Liver (tissue), 9 donors: ENCODE results near the gene MXD3. TPM values are rescaled to one million over a fixed set of nuclear protein-coding genes. Genes with fewer than 3 reads are reported as not detected.
A peak's percentile ranks its signal among the peaks of the same experiment; 100 is the strongest.
"Not testable (repeated sequence)": the region's sequence is repeated elsewhere in the genome, so short reads cannot be mapped to it uniquely, and the experiment has no call there.

Experiments used
- DNase-seq: peaks from one replicate; pipeline ENCODE4 v3.0.0-alpha.2; 2017; ENCODE audit warnings: low spot score
- H3K27ac ChIP-seq, 2 donors: one replicate each; pipeline ENCODE4 v1.7.0; 2013; ENCODE audit warnings: inconsistent platforms in 2 of 2, low read length in 2 of 2, control low read depth in 1 of 2, low read depth in 1 of 2, mild to moderate bottlenecking in 1 of 2
- H3K27me3 ChIP-seq, 4 donors: one replicate each; pipeline versions ENCODE4 v1.6.1 to v1.7.0; 2013; ENCODE audit warnings: low read length in 3 of 4, inconsistent platforms in 1 of 4, mild to moderate bottlenecking in 1 of 4, moderate library complexity in 1 of 4; ENCODE audit not compliant: control insufficient read depth in 4 of 4, insufficient read depth in 4 of 4
- H3K36me3 ChIP-seq, 4 donors: one replicate each; pipeline versions ENCODE4 v1.6.1 to v1.7.0; 2013; ENCODE audit warnings: low read length in 3 of 4, mild to moderate bottlenecking in 3 of 4, low read depth in 1 of 4, moderate library complexity in 1 of 4; ENCODE audit not compliant: control insufficient read depth in 4 of 4, insufficient read depth in 3 of 4
- H3K4me1 ChIP-seq, 4 donors: one replicate each; pipeline versions ENCODE4 v1.6.1 to v1.7.0; 2013; ENCODE audit warnings: low read length in 3 of 4, mild to moderate bottlenecking in 3 of 4, moderate library complexity in 1 of 4; ENCODE audit not compliant: control insufficient read depth in 4 of 4, insufficient read depth in 4 of 4
- H3K4me3 ChIP-seq, 3 donors: one replicate each; pipeline versions ENCODE4 v1.6.1 to v1.7.0; 2013; ENCODE audit warnings: low read length in 3 of 3, control low read depth in 1 of 3, low read depth in 1 of 3, mild to moderate bottlenecking in 1 of 3
- H3K9ac ChIP-seq, 2 donors: one replicate each; pipeline ENCODE4 v1.7.0; 2013; ENCODE audit warnings: low read length in 2 of 2, mild to moderate bottlenecking in 2 of 2, moderate library complexity in 2 of 2, control low read depth in 1 of 2, low read depth in 1 of 2
- H3K9me3 ChIP-seq, 4 donors: one replicate each; pipeline versions ENCODE4 v1.6.1 to v1.7.0; 2013; ENCODE audit warnings: low read length in 3 of 4; ENCODE audit not compliant: control insufficient read depth in 4 of 4
- EGR1 ChIP-seq, 2 donors: IDR thresholded peaks; 2 replicates each; pipeline ENCODE4 v1.6.1; 2016 to 2018; ENCODE audit warnings: antibody characterized with exemption in 2 of 2, low read depth in 2 of 2
- FOXA1 ChIP-seq: IDR thresholded peaks from 2 replicates; pipeline ENCODE4 v1.6.1; 2016; ENCODE audit warnings: antibody characterized with exemption
- GABPA ChIP-seq, 2 donors: IDR thresholded peaks in 1 of 2; conservative IDR thresholded peaks in 1 of 2; 2 replicates each; pipeline ENCODE4 v1.6.1; 2016; ENCODE audit warnings: antibody characterized with exemption in 2 of 2, mild to moderate bottlenecking in 1 of 2, moderate library complexity in 1 of 2
- HNF4A ChIP-seq, 2 donors: conservative IDR thresholded peaks; 2 replicates each; pipeline ENCODE4 v1.6.1; 2016; ENCODE audit warnings: antibody characterized with exemption in 2 of 2, mild to moderate bottlenecking in 2 of 2
- HNF4G ChIP-seq: IDR thresholded peaks from 2 replicates; pipeline ENCODE4 v1.6.1; 2016; ENCODE audit warnings: antibody characterized with exemption
- JUND ChIP-seq, 2 donors: IDR thresholded peaks; 2 replicates each; pipeline ENCODE4 v1.6.1; 2016; ENCODE audit warnings: antibody characterized with exemption in 2 of 2
- NR2F2 ChIP-seq: IDR thresholded peaks from 2 replicates; pipeline ENCODE4 v1.6.1; 2016; ENCODE audit warnings: antibody characterized with exemption
- RAD21 ChIP-seq, 2 donors: IDR thresholded peaks; 2 replicates each; pipeline ENCODE4 v1.6.1; 2016; ENCODE audit warnings: antibody characterized with exemption in 2 of 2, mild to moderate bottlenecking in 2 of 2
- RXRA ChIP-seq, 2 donors: IDR thresholded peaks; 2 replicates each; pipeline ENCODE4 v1.6.1; 2017 to 2018; ENCODE audit warnings: antibody characterized with exemption in 2 of 2, mild to moderate bottlenecking in 1 of 2
- SP1 ChIP-seq: IDR thresholded peaks from 2 replicates; pipeline ENCODE4 v1.6.1; 2018; ENCODE audit warnings: antibody characterized with exemption, mild to moderate bottlenecking
- TAF1 ChIP-seq: conservative IDR thresholded peaks from 2 replicates; pipeline ENCODE4 v1.6.1; 2016; ENCODE audit warnings: antibody characterized with exemption, mild to moderate bottlenecking
- YY1 ChIP-seq: IDR thresholded peaks from 2 replicates; pipeline ENCODE4 v1.6.1; 2016; ENCODE audit warnings: antibody characterized with exemption, mild to moderate bottlenecking
- WGBS: extraction: QIAGEN DNeasy Blood & Tissue Kit; methylation state at CpG from one replicate; pipeline ENCODE4 v1.1.7; 2013; 5-methylcytosine and 5-hydroxymethylcytosine counted together
- polyA plus RNA-seq, 2 donors: library from polyadenylated mRNA; stranded (reverse) in 1 of 2; unstranded in 1 of 2; fragments of 200-250 nt in 1 of 2; fragments of >200 nt in 1 of 2; fragmentation: Nextera tagmentation in 1 of 2; extraction: Ambion mirVana in 1 of 2; gene quantifications; one replicate each; pipeline versions ENCODE4 v1.2.1 to v1.2.3, GENCODE V29; 2013 to 2015
- total RNA-seq, 2 donors: library from RNA; depleted of rRNA; stranded (reverse); fragments of >200 nt; gene quantifications; one replicate each; pipeline ENCODE4 v1.2.3, GENCODE V29; 2014
- TF ChIP-seq, protein P1 (sequence below): IDR thresholded peaks from 2 replicates; pipeline ENCODE4 v1.6.1; 2016; ENCODE audit warnings: antibody characterized with exemption
- TF ChIP-seq, protein P2 (sequence below): fragments of 150-350 bp; IDR thresholded peaks from 2 replicates; pipeline ENCODE4 v1.5.1; 2017; ENCODE audit warnings: improper control_type of control experiment, low read depth, low read length; ENCODE audit not compliant: missing input control
- TF ChIP-seq, protein P3 (sequence below): IDR thresholded peaks from 2 replicates; pipeline ENCODE4 v1.6.1; 2016; ENCODE audit warnings: antibody characterized with exemption
- TF ChIP-seq, protein P4 (sequence below): IDR thresholded peaks from 2 replicates; pipeline ENCODE4 v1.6.1; 2016; ENCODE audit warnings: antibody characterized with exemption, mild to moderate bottlenecking
- TF ChIP-seq, protein P5 (sequence below): IDR thresholded peaks from 2 replicates; pipeline ENCODE4 v1.6.1; 2016; ENCODE audit warnings: antibody characterized with exemption
- donor health status: healthy.
- donor health status: healthy.
- donor health status: healthy.
- donor health status: healthy.
- donor health status: healthy.

Gene MXD3
- total and polyA plus RNA-seq, 4 donors, result 1.9 to 36.8 (median 7.0) TPM

DNA sequence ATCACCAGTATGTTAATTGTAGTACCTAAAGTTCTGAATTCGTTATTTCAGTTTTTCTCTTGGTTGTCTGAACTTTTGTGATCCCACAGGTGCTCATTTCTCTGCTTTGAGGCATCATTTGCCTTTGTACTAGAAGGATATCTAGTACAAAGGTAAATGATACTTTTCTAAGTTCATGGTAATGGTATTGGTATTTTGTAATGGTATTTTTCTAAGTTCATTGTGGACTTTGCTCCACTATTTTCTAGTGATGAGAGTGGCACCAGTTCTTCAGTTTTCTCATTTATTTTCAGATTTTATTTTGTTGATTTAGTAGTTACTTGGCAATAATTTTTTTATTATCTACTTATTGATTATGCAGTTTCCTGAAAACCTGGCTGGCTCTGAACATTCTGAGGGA lies 50.2 kb downstream of the MXD3 start:
- H3K4me1 ChIP-seq, result no peaks in the 10 kb centered on the region
- H3K27ac ChIP-seq, result no peak overlapping the region
- TF ChIP-seq, protein P1, sequence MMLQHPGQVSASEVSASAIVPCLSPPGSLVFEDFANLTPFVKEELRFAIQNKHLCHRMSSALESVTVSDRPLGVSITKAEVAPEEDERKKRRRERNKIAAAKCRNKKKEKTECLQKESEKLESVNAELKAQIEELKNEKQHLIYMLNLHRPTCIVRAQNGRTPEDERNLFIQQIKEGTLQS, result no peak
- TF ChIP-seq RXRA (IDR thresholded peaks at IDR 0.05) (peak; percentile 51 to 56), NR2F2 (no peak), EGR1 (IDR thresholded peaks at IDR 0.05; ENCODE audit: low read depth in 2 of 2) (no peak), HNF4A (conservative IDR thresholded peaks at IDR 0.05) (peak; percentile 68 to 71), HNF4G (peak; percentile 49)
- peaks cover 6 to 51% (median 39%) of the 10 kb centered on the region in 4 donors for H3K36me3 ChIP-seq
- H3K9me3 ChIP-seq, result no peaks in the 10 kb centered on the region
- DNase-seq, result no peak
- 84% methylated on average over 1 of the region's 1 CpG for WGBS
- H3K27me3 ChIP-seq, result no peaks in the 10 kb centered on the region
- H3K9ac ChIP-seq, result no peak overlapping the region
- H3K4me3 ChIP-seq, result no peak overlapping the region

DNA sequence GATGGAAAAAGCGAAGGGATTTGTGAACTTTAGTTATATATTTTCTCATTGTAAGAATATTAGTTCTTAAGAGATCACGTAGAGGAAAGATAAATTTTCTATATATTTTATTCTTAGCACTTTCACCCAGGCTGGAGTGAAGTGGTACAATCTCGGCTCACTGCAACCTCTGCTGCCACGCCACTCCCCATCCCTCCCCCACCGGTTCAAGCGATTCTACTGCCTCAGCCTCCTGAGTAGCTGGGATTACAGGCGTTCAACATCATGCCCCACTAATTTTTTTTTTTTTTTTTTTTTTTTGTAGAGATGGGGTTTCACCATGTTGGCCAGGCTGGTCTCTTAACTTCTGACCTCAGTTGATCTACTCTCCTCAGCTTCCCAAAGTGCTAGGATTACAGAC lies 50.7 kb downstream of the MXD3 start:
- TF ChIP-seq, protein P2, sequence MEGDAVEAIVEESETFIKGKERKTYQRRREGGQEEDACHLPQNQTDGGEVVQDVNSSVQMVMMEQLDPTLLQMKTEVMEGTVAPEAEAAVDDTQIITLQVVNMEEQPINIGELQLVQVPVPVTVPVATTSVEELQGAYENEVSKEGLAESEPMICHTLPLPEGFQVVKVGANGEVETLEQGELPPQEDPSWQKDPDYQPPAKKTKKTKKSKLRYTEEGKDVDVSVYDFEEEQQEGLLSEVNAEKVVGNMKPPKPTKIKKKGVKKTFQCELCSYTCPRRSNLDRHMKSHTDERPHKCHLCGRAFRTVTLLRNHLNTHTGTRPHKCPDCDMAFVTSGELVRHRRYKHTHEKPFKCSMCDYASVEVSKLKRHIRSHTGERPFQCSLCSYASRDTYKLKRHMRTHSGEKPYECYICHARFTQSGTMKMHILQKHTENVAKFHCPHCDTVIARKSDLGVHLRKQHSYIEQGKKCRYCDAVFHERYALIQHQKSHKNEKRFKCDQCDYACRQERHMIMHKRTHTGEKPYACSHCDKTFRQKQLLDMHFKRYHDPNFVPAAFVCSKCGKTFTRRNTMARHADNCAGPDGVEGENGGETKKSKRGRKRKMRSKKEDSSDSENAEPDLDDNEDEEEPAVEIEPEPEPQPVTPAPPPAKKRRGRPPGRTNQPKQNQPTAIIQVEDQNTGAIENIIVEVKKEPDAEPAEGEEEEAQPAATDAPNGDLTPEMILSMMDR, result no peak
- TF ChIP-seq, protein P3, sequence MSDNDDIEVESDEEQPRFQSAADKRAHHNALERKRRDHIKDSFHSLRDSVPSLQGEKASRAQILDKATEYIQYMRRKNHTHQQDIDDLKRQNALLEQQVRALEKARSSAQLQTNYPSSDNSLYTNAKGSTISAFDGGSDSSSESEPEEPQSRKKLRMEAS, result no peak
- no peak for TF ChIP-seq JUND (IDR thresholded peaks at IDR 0.05)
- no peak for TF ChIP-seq RXRA (IDR thresholded peaks at IDR 0.05)
- no peak for TF ChIP-seq YY1
- no peak for TF ChIP-seq EGR1 (IDR thresholded peaks at IDR 0.05; ENCODE audit: low read depth in 2 of 2)
- TF ChIP-seq SP1, result no peak
- TF ChIP-seq HNF4G, result no peak
- TF ChIP-seq, protein P4, sequence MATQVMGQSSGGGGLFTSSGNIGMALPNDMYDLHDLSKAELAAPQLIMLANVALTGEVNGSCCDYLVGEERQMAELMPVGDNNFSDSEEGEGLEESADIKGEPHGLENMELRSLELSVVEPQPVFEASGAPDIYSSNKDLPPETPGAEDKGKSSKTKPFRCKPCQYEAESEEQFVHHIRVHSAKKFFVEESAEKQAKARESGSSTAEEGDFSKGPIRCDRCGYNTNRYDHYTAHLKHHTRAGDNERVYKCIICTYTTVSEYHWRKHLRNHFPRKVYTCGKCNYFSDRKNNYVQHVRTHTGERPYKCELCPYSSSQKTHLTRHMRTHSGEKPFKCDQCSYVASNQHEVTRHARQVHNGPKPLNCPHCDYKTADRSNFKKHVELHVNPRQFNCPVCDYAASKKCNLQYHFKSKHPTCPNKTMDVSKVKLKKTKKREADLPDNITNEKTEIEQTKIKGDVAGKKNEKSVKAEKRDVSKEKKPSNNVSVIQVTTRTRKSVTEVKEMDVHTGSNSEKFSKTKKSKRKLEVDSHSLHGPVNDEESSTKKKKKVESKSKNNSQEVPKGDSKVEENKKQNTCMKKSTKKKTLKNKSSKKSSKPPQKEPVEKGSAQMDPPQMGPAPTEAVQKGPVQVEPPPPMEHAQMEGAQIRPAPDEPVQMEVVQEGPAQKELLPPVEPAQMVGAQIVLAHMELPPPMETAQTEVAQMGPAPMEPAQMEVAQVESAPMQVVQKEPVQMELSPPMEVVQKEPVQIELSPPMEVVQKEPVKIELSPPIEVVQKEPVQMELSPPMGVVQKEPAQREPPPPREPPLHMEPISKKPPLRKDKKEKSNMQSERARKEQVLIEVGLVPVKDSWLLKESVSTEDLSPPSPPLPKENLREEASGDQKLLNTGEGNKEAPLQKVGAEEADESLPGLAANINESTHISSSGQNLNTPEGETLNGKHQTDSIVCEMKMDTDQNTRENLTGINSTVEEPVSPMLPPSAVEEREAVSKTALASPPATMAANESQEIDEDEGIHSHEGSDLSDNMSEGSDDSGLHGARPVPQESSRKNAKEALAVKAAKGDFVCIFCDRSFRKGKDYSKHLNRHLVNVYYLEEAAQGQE, result no peak
- no peak for TF ChIP-seq HNF4A (conservative IDR thresholded peaks at IDR 0.05)
- TF ChIP-seq, protein P5, sequence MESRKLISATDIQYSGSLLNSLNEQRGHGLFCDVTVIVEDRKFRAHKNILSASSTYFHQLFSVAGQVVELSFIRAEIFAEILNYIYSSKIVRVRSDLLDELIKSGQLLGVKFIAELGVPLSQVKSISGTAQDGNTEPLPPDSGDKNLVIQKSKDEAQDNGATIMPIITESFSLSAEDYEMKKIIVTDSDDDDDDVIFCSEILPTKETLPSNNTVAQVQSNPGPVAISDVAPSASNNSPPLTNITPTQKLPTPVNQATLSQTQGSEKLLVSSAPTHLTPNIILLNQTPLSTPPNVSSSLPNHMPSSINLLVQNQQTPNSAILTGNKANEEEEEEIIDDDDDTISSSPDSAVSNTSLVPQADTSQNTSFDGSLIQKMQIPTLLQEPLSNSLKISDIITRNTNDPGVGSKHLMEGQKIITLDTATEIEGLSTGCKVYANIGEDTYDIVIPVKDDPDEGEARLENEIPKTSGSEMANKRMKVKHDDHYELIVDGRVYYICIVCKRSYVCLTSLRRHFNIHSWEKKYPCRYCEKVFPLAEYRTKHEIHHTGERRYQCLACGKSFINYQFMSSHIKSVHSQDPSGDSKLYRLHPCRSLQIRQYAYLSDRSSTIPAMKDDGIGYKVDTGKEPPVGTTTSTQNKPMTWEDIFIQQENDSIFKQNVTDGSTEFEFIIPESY, result no peak
- TF ChIP-seq, protein P1, result no peak
- TF ChIP-seq GABPA (IDR thresholded peaks at IDR 0.05 in 1 of 2, conservative IDR thresholded peaks at IDR 0.05 in 1 of 2), result no peak
- no peak for TF ChIP-seq FOXA1
- TF ChIP-seq TAF1, result no peak
- TF ChIP-seq NR2F2, result no peak
- TF ChIP-seq RAD21 (IDR thresholded peaks at IDR 0.05), result no peak
- no peaks in the 10 kb centered on the region for H3K4me1 ChIP-seq
- no peak overlapping the region for H3K4me3 ChIP-seq
- 97% methylated on average over 7 of the region's 7 CpGs for WGBS
- no peak overlapping the region for H3K27ac ChIP-seq
- no peak overlapping the region for H3K9ac ChIP-seq
- H3K9me3 ChIP-seq, result no peaks in the 10 kb centered on the region
- DNase-seq, result no peak
- no peaks in the 10 kb centered on the region for H3K27me3 ChIP-seq
- peaks cover 6 to 46% (median 33%) of the 10 kb centered on the region in 4 donors for H3K36me3 ChIP-seq

DNA sequence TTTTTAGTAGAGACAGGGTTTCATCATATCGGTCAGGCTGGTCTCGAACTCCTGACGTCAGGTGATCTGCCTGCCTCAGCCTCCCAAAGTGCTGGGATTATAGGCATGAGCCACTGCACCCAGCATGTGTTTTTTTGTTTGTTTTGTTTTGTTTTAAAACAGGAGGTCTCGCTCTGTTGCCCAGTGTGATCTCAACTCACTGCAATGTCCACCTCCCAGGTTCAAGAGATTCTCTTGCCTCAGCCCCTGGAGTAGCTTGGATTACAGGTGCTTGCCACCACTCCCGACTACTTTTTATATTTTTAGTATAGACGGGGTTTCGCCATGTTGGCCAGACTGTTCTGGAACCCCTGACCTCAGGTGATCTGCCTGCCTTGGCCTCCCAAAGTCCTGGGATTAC lies 53.0 kb downstream of the MXD3 start:
- not testable (repeated sequence) for H3K4me3 ChIP-seq, DNase-seq, H3K27ac ChIP-seq, H3K4me1 ChIP-seq, H3K9me3 ChIP-seq, H3K27me3 ChIP-seq, H3K9ac ChIP-seq
- H3K36me3 ChIP-seq, result peaks cover 7 to 36% (median 32%) of the 10 kb centered on the region in 4 donors
- WGBS, result 96% methylated on average over 7 of the region's 7 CpGs
